Breast epithelium (tissue), 4 donors: ENCODE results near the gene THAP2. TPM values are rescaled to one million over a fixed set of nuclear protein-coding genes. Genes with fewer than 3 reads are reported as not detected.

ENCODE experiments used
- DNase-seq, 2 donors: peaks; one replicate each; pipeline ENCODE4 v3.0.0-alpha.2; 2019; ENCODE audit warnings: low spot score in 2 of 2
- H3K27ac ChIP-seq, 2 donors: fragments of 200-600 bp; sonication (generic) in 1 of 2; one replicate each; pipeline ENCODE4 v1.5.1; 2016 to 2019; ENCODE audit warnings: mild to moderate bottlenecking in 1 of 2
- H3K27me3 ChIP-seq, 2 donors: fragments of 200-600 bp; sonication (generic) in 1 of 2; one replicate each; pipeline versions ENCODE4 v1.5.1 to v1.6.0; 2017 to 2019; ENCODE audit warnings: control low read depth in 1 of 2, mild to moderate bottlenecking in 1 of 2
- H3K36me3 ChIP-seq: fragments of 200-600 bp; one replicate; pipeline ENCODE4 v1.5.1; 2019
- H3K4me1 ChIP-seq, 2 donors: fragments of 200-600 bp; sonication (generic); one replicate each; pipeline ENCODE4 v1.5.1; 2016 to 2019; ENCODE audit warnings: control low read depth in 1 of 2
- H3K4me3 ChIP-seq, 3 donors: fragments of 200-600 bp; sonication (generic); 1 replicate in 2 of 3; 2 replicates in 1 of 3; pipeline ENCODE4 v1.5.1; 2016 to 2019; ENCODE audit warnings: mild to moderate bottlenecking in 3 of 3, moderate library complexity in 2 of 3
- H3K9me3 ChIP-seq, 2 donors: fragments of 200-600 bp; sonication (generic) in 1 of 2; one replicate each; pipeline ENCODE4 v1.5.1; 2016 to 2019; ENCODE audit warnings: control low read depth in 1 of 2
- CTCF ChIP-seq, 3 donors: fragments of 450-650 bp; IDR thresholded peaks; one replicate each; pipeline ENCODE4 v1.5.1; 2016 to 2017; ENCODE audit warnings: antibody characterized with exemption in 3 of 3, mild to moderate bottlenecking in 3 of 3, moderate library complexity in 3 of 3
- POLR2A ChIP-seq: fragments of 450-650 bp; IDR thresholded peaks from one replicate; pipeline ENCODE4 v1.6.1; 2016; ENCODE audit warnings: antibody characterized with exemption, mild to moderate bottlenecking, moderate library complexity
- POLR2AphosphoS5 ChIP-seq, 3 donors: sonication (generic); formaldehyde crosslinking; IDR thresholded peaks; one replicate each; pipeline ENCODE4 v1.6.1; 2017; ENCODE audit warnings: antibody characterized with exemption in 3 of 3
- intact Hi-C: fragments of 100-400 bp; cut with DNase I; formaldehyde crosslinking; loops from one replicate; pipeline ENCODE4 v1.15.1; 2023; ENCODE audit warnings: low total_unique reads
- total RNA-seq, 3 donors: library from RNA; depleted of rRNA; stranded (reverse); fragments of >200 nt; gene quantifications; one replicate each; pipeline ENCODE4 v1.1.0, GENCODE V29; 2016

The THAP2 gene
- total RNA-seq: 1 to 10 TPM; 2.6 to 8.2 (median 2.6) TPM

GRCh38 chr12:71663561-71664410 is at the start of gene THAP2, which contains the start of gene ZFC3H1:
Gene THAP2, plus strand, starts transcription at chr12:71664301. Its CDS starts 209 bp downstream, at chr12:71664510.
Gene ZFC3H1, minus strand, starts transcription at chr12:71663848. Its CDS starts 238 bp downstream, at chr12:71663610.
- peak within 1 kb of the TSS; percentile 82 to 91 (median 82) for H3K4me3 ChIP-seq
- peak; percentile 90 to 96 (median 95) for TF ChIP-seq POLR2AphosphoS5 (IDR thresholded peaks at IDR 0.05)
- TF ChIP-seq POLR2A: peak; percentile 92
- peak in 1 of 3 donors; percentile 23 for TF ChIP-seq CTCF (IDR thresholded peaks at IDR 0.05)
- peak; percentile 90 to 96 for DNase-seq
- intact Hi-C loops: no loop called here
- H3K9me3 ChIP-seq: no peaks in the 10 kb centered on the region
- H3K27ac ChIP-seq: peak within 1 kb of the TSS; percentile 96 to 97
- H3K27me3 ChIP-seq: no peaks in the 10 kb centered on the region
- peaks cover 0 to 10% of the 10 kb centered on the region in 2 donors for H3K4me1 ChIP-seq
- H3K36me3 ChIP-seq: no peaks in the 10 kb centered on the region

- intact Hi-C loops: no loop called here
- no peak overlapping the region for H3K4me3 ChIP-seq
- no peaks in the 10 kb centered on the region for H3K27me3 ChIP-seq
- H3K9me3 ChIP-seq: no peaks in the 10 kb centered on the region
- no peak overlapping the region for H3K27ac ChIP-seq
- no peaks in the 10 kb centered on the region for H3K36me3 ChIP-seq
- no peak for DNase-seq
- no peaks in the 10 kb centered on the region for H3K4me1 ChIP-seq
- TF ChIP-seq POLR2A (no peak), POLR2AphosphoS5 (IDR thresholded peaks at IDR 0.05) (no peak), CTCF (IDR thresholded peaks at IDR 0.05) (no peak)
Measured at GRCh38 chr12:71621938-71622337, 42.2 kb upstream of the THAP2 start.

GRCh38 chr12:71625476-71625875 is 38.6 kb upstream of the THAP2 start:
- no peak for DNase-seq
- Histone ChIP-seq H3K4me3 (no peak overlapping the region), H3K4me1 (no peaks in the 10 kb centered on the region), H3K9me3 (no peaks in the 10 kb centered on the region), H3K27me3 (no peaks in the 10 kb centered on the region), H3K27ac (no peak overlapping the region), H3K36me3 (no peaks in the 10 kb centered on the region)
- TF ChIP-seq CTCF (IDR thresholded peaks at IDR 0.05): no peak
- no peak for TF ChIP-seq POLR2A
- intact Hi-C loops: no loop called here

- intact Hi-C loops: no loop called here
- H3K27ac ChIP-seq: no peak overlapping the region
- H3K36me3 ChIP-seq: no peaks in the 10 kb centered on the region
- H3K4me3 ChIP-seq: no peak overlapping the region
- no peaks in the 10 kb centered on the region for H3K9me3 ChIP-seq
- no peaks in the 10 kb centered on the region for H3K27me3 ChIP-seq
- TF ChIP-seq POLR2AphosphoS5 (IDR thresholded peaks at IDR 0.05) (no peak), POLR2A (no peak), CTCF (IDR thresholded peaks at IDR 0.05) (no peak)
- no peaks in the 10 kb centered on the region for H3K4me1 ChIP-seq
- DNase-seq: no peak
Measured at GRCh38 chr12:71626098-71626497, 38.0 kb upstream of the THAP2 start.

GRCh38 chr12:71626768-71627167 is 37.3 kb upstream of the THAP2 start:
- no peak for DNase-seq
- Histone ChIP-seq H3K4me1 (no peaks in the 10 kb centered on the region), H3K9me3 (no peaks in the 10 kb centered on the region), H3K27ac (no peak overlapping the region), H3K27me3 (no peaks in the 10 kb centered on the region), H3K36me3 (no peaks in the 10 kb centered on the region), H3K4me3 (no peak overlapping the region)
- intact Hi-C loops: no loop called here
- TF ChIP-seq POLR2AphosphoS5 (IDR thresholded peaks at IDR 0.05): no peak
- TF ChIP-seq CTCF (IDR thresholded peaks at IDR 0.05): no peak
- TF ChIP-seq POLR2A: no peak
